ENCODE measurements around the gene DSG4. TPM values are rescaled to one million over a fixed set of nuclear protein-coding genes. Genes with fewer than 3 reads are reported as not detected.

DSG4 gene
- total RNA-seq, 1 donor from 2014 or later, result not detected

GRCh38 chr18:31426871-31427406 lies 50.4 kb downstream of the DSG4 start:
- H3K4me3 Mint-ChIP-seq (ENCODE audit: unreplicated experiment), result no peak overlapping the region
- no peak overlapping the region for H3K27ac Mint-ChIP-seq (ENCODE audit: unreplicated experiment)
- no peak for DNase-seq
- no peaks in the 10 kb centered on the region for H3K4me1 Mint-ChIP-seq (ENCODE audit: low read depth, unreplicated experiment)
- TF ChIP-seq, protein P1, sequence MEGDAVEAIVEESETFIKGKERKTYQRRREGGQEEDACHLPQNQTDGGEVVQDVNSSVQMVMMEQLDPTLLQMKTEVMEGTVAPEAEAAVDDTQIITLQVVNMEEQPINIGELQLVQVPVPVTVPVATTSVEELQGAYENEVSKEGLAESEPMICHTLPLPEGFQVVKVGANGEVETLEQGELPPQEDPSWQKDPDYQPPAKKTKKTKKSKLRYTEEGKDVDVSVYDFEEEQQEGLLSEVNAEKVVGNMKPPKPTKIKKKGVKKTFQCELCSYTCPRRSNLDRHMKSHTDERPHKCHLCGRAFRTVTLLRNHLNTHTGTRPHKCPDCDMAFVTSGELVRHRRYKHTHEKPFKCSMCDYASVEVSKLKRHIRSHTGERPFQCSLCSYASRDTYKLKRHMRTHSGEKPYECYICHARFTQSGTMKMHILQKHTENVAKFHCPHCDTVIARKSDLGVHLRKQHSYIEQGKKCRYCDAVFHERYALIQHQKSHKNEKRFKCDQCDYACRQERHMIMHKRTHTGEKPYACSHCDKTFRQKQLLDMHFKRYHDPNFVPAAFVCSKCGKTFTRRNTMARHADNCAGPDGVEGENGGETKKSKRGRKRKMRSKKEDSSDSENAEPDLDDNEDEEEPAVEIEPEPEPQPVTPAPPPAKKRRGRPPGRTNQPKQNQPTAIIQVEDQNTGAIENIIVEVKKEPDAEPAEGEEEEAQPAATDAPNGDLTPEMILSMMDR (IDR thresholded peaks at IDR 0.05; ENCODE audit: partially characterized antibody, unreplicated experiment), result no peak
- H3K27me3 Mint-ChIP-seq (ENCODE audit: unreplicated experiment), result no peaks in the 10 kb centered on the region
- no peaks in the 10 kb centered on the region for H3K36me3 Mint-ChIP-seq (ENCODE audit: unreplicated experiment)
- no peaks in the 10 kb centered on the region for H3K9me3 Mint-ChIP-seq (ENCODE audit: unreplicated experiment)

- Mint-ChIP-seq H3K27me3 (ENCODE audit: unreplicated experiment) (no peaks in the 10 kb centered on the region), H3K9me3 (ENCODE audit: unreplicated experiment) (no peaks in the 10 kb centered on the region), H3K4me3 (ENCODE audit: unreplicated experiment) (no peak overlapping the region), H3K4me1 (ENCODE audit: low read depth, unreplicated experiment) (no peaks in the 10 kb centered on the region), H3K27ac (ENCODE audit: unreplicated experiment) (no peak overlapping the region), H3K36me3 (ENCODE audit: unreplicated experiment) (no peaks in the 10 kb centered on the region)
- TF ChIP-seq, protein P1 (IDR thresholded peaks at IDR 0.05; ENCODE audit: partially characterized antibody, unreplicated experiment), result no peak
- no peak for DNase-seq
Observed at GRCh38 chr18:31428211-31428610, 51.6 kb downstream of the DSG4 start.

GRCh38 chr18:31429623-31430022 lies 53.0 kb downstream of the DSG4 start:
- no peaks in the 10 kb centered on the region for H3K9me3 Mint-ChIP-seq (ENCODE audit: unreplicated experiment)
- no peaks in the 10 kb centered on the region for H3K27me3 Mint-ChIP-seq (ENCODE audit: unreplicated experiment)
- H3K4me1 Mint-ChIP-seq (ENCODE audit: low read depth, unreplicated experiment), result no peaks in the 10 kb centered on the region
- H3K4me3 Mint-ChIP-seq (ENCODE audit: unreplicated experiment), result no peak overlapping the region
- TF ChIP-seq, protein P1 (IDR thresholded peaks at IDR 0.05; ENCODE audit: partially characterized antibody, unreplicated experiment), result no peak
- no peaks in the 10 kb centered on the region for H3K36me3 Mint-ChIP-seq (ENCODE audit: unreplicated experiment)
- H3K27ac Mint-ChIP-seq (ENCODE audit: unreplicated experiment), result no peak overlapping the region
- no peak for DNase-seq

DNA sequence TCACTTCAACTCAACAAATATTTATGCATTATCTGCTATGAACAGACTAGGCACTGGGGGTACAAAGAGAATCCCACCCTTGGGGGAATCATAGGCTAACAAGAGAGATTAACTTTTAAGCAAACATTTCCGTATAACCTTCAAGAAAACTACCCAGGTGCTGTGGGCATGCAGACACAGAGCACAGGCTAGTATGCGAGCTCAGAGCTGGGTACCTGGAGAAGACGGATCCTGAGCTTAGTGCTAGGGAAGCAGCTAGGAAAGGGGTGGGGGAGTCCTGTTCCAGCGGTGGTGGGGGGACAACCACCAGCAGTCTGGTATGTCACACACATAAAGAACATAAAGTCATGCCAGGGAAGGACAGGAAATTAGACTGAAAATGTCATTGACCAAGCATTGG lies 53.5 kb downstream of the DSG4 start:
- Mint-ChIP-seq H3K36me3 (ENCODE audit: unreplicated experiment) (no peaks in the 10 kb centered on the region), H3K27ac (ENCODE audit: unreplicated experiment) (no peak overlapping the region), H3K4me3 (ENCODE audit: unreplicated experiment) (no peak overlapping the region), H3K27me3 (ENCODE audit: unreplicated experiment) (no peaks in the 10 kb centered on the region), H3K9me3 (ENCODE audit: unreplicated experiment) (no peaks in the 10 kb centered on the region), H3K4me1 (ENCODE audit: low read depth, unreplicated experiment) (no peaks in the 10 kb centered on the region)
- DNase-seq, result no peak
- TF ChIP-seq, protein P1 (IDR thresholded peaks at IDR 0.05; ENCODE audit: partially characterized antibody, unreplicated experiment), result no peak

- TF ChIP-seq, protein P1 (IDR thresholded peaks at IDR 0.05; ENCODE audit: partially characterized antibody, unreplicated experiment), result no peak
- H3K27ac Mint-ChIP-seq (ENCODE audit: unreplicated experiment), result no peak overlapping the region
- no peaks in the 10 kb centered on the region for H3K36me3 Mint-ChIP-seq (ENCODE audit: unreplicated experiment)
- H3K4me3 Mint-ChIP-seq (ENCODE audit: unreplicated experiment), result no peak overlapping the region
- no peaks in the 10 kb centered on the region for H3K9me3 Mint-ChIP-seq (ENCODE audit: unreplicated experiment)
- no peaks in the 10 kb centered on the region for H3K4me1 Mint-ChIP-seq (ENCODE audit: low read depth, unreplicated experiment)
- H3K27me3 Mint-ChIP-seq (ENCODE audit: unreplicated experiment), result no peaks in the 10 kb centered on the region
- no peak for DNase-seq
Observed at GRCh38 chr18:31430554-31430953, 54.0 kb downstream of the DSG4 start.
